ENCODE results near the gene CCR9.

DNA sequence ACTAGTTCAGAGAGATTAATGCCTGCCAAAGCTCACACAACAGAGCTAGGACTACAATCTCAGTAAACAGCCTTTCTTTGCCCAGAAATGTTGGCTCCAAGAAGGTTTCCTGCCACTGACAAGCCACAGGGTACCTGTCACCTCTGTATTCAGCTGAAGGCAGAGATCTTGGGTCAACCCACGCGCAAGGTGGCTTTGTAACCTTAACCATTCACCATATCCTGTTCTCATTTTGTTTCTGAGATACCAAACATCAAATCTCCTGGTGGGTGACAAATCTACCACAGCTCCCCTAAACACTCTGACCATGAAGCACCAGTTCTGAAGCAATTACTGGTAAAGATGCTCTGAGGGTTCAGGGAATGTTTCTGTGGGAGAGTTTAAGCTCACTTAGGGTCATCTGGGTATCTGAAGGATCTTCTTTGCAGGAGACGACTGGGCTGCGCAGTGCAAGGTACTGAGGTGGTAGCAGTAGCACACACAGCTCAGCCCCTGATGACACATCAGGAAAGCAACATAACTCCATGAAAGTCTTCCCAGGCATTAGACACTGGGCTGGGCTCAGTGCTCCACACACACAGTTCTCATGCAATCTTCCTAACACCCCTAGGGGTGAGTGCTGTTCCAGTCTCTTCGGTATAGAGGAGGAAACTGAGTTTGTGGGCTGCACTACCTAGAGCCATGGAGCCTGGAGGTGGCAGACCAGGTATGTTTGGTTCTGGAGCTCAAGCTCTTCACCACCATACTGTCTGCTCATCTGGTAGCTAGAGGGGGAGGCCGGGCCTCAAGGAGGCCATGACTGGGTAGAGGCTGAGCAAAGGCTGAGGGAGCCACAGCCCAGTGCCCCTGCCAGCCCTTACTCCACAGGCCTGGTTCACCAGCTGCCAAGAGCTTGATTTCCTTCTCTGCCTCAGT is 64.6 kb downstream of the CCR9 start:
- TF ChIP-seq EZH2 (IDR thresholded peaks at IDR 0.05; ENCODE audit: insufficient read depth, poor library complexity, severe bottlenecking) (no peak), EZH2phosphoT487 (IDR thresholded peaks at IDR 0.05; ENCODE audit: insufficient read depth, low read depth) (no peak)

All from GM23248 (cell line).